HG02938 (cell line): Measurements from ENCODE around the gene TIMM13.
A peak's percentile ranks its signal among the peaks of the same experiment; 100 is the strongest.

Source experiments
- ATAC-seq: cut with Tn5 transposase; IDR thresholded peaks from one replicate; pipeline ENCODE4 v1.9.1; 2021; ENCODE audit warnings: mild to moderate bottlenecking, moderate library complexity; ENCODE audit not compliant: unreplicated experiment

Gene TIMM13

GRCh38 chr19:2455851-2456570, 28.6 kb upstream of the TIMM13 start:
- ATAC-seq: peak; percentile 8

- ATAC-seq: no peak
Measured at GRCh38 chr19:2454962-2455850, 27.8 kb upstream of the TIMM13 start.

GRCh38 chr19:2454199-2454961, 27.0 kb upstream of the TIMM13 start:
- ATAC-seq: no peak

- ATAC-seq: no peak
Measured at GRCh38 chr19:2453431-2454025, 26.1 kb upstream of the TIMM13 start.

GRCh38 chr19:2451741-2452140, 24.4 kb upstream of the TIMM13 start:
- ATAC-seq: no peak

GRCh38 chr19:2451138-2451537, 23.8 kb upstream of the TIMM13 start:
- no peak for ATAC-seq

- ATAC-seq: no peak
Measured at GRCh38 chr19:2449019-2449418, 21.6 kb upstream of the TIMM13 start.

GRCh38 chr19:2446381-2446780, 19.0 kb upstream of the TIMM13 start:
- no peak for ATAC-seq

GRCh38 chr19:2444251-2445002, 17.0 kb upstream of the TIMM13 start:
- no peak for ATAC-seq

- ATAC-seq: no peak
Measured at GRCh38 chr19:2443785-2444182, 16.4 kb upstream of the TIMM13 start.

- no peak for ATAC-seq
Measured at GRCh38 chr19:2443116-2443784, 15.9 kb upstream of the TIMM13 start.

- ATAC-seq: no peak
Measured at GRCh38 chr19:2441096-2441752, 13.8 kb upstream of the TIMM13 start.

- no peak for ATAC-seq
Measured at GRCh38 chr19:2440515-2440914, 13.1 kb upstream of the TIMM13 start.

- no peak for ATAC-seq
Measured at GRCh38 chr19:2438178-2438577, 10.8 kb upstream of the TIMM13 start.

GRCh38 chr19:2436926-2437325, 9.5 kb upstream of the TIMM13 start:
- ATAC-seq: no peak

GRCh38 chr19:2436384-2436783, 9.0 kb upstream of the TIMM13 start:
- no peak for ATAC-seq

- ATAC-seq: no peak
Measured at GRCh38 chr19:2434721-2435265, 7.4 kb upstream of the TIMM13 start.

- no peak for ATAC-seq
Measured at GRCh38 chr19:2434267-2434666, 6.9 kb upstream of the TIMM13 start.

GRCh38 chr19:2433854-2434253, 6.5 kb upstream of the TIMM13 start:
- ATAC-seq: no peak
